HG02943 (cell line): ENCODE measurements around the gene B2M.
"Not testable (repeated sequence)": the region's sequence is repeated elsewhere in the genome, so short reads cannot be mapped to it uniquely, and the experiment has no call there.

Experiments
- ATAC-seq: cut with Tn5 transposase; IDR thresholded peaks from one replicate; pipeline ENCODE4 v1.9.1; 2021; ENCODE audit warnings: mild to moderate bottlenecking, low read depth, moderate library complexity; ENCODE audit not compliant: unreplicated experiment

The B2M gene

GRCh38 chr15:44720460-44721176 is 9.3 kb downstream of the B2M start:
- ATAC-seq = no peak

- ATAC-seq = no peak
These were observed 10.7 kb downstream of the B2M start for GRCh38 chr15:44722011-44722410.

- no peak for ATAC-seq
These were observed 14.8 kb downstream of the B2M start for GRCh38 chr15:44726136-44726535.

GRCh38 chr15:44726568-44727484 is 15.5 kb downstream of the B2M start:
- ATAC-seq = peak; percentile 31

- ATAC-seq = no peak
These were observed 16.3 kb downstream of the B2M start for GRCh38 chr15:44727485-44728231.

- ATAC-seq = not testable (repeated sequence)
These were observed 16.9 kb downstream of the B2M start for GRCh38 chr15:44728232-44728575.

- ATAC-seq = peak; percentile 72
These were observed 17.5 kb downstream of the B2M start for GRCh38 chr15:44728576-44729407.

- peak; percentile 15 for ATAC-seq
These were observed 18.3 kb downstream of the B2M start for GRCh38 chr15:44729408-44730127.

- no peak for ATAC-seq
These were observed 23.6 kb downstream of the B2M start for GRCh38 chr15:44734839-44735481.

GRCh38 chr15:44735482-44736180 is 24.3 kb downstream of the B2M start:
- no peak for ATAC-seq

- no peak for ATAC-seq
These were observed 25.0 kb downstream of the B2M start, which contains the start of gene TRIM69 for GRCh38 chr15:44736181-44736765. Gene TRIM69 (plus strand): TSS chr15:44736528. CDS start chr15:44736705, 177 bp downstream.

- no peak for ATAC-seq
These were observed 27.1 kb downstream of the B2M start for GRCh38 chr15:44738340-44738984.

GRCh38 chr15:44739222-44739847 is 28.0 kb downstream of the B2M start:
- not testable (repeated sequence) for ATAC-seq

- not testable (repeated sequence) for ATAC-seq
These were observed 32.1 kb downstream of the B2M start for GRCh38 chr15:44743454-44743853.

- ATAC-seq = no peak
These were observed 42.0 kb downstream of the B2M start for GRCh38 chr15:44753345-44753744.

GRCh38 chr15:44763187-44763586 is 51.9 kb downstream of the B2M start:
- ATAC-seq = no peak

- ATAC-seq = no peak
These were observed 52.5 kb downstream of the B2M start for GRCh38 chr15:44763848-44764247.
